MM.1S (cell line): Measurements from ENCODE around the gene ABCC1.

ENCODE experiments used
- DNase-seq: peaks from one replicate; pipeline ENCODE4 v3.0.0-alpha.2; 2015
- H2AFZ ChIP-seq: fragments of 300-600 bp; sonication (generic); 2 replicates; pipeline ENCODE4 v1.6.0; 2016; ENCODE audit warnings: antibody characterized with exemption, low read length
- H3F3A ChIP-seq: fragments of 300-600 bp; sonication (generic); 2 replicates; pipeline ENCODE4 v1.6.1; 2016; ENCODE audit warnings: mild to moderate bottlenecking, antibody characterized with exemption, low read length, moderate library complexity, mixed read lengths; ENCODE audit not compliant: insufficient read depth
- H3K27ac ChIP-seq: fragments of 300-600 bp; sonication (generic); 2 replicates; pipeline ENCODE4 v1.5.1; 2016; ENCODE audit warnings: mild to moderate bottlenecking, low read length
- H3K27me3 ChIP-seq: fragments of 300-600 bp; sonication (generic); replicated peaks from 2 replicates; pipeline ENCODE4 v1.6.0; 2016; ENCODE audit warnings: low read length; ENCODE audit not compliant: insufficient read depth
- H3K36me3 ChIP-seq: fragments of 300-600 bp; sonication (generic); replicated peaks from 2 replicates; pipeline ENCODE4 v1.6.1; 2016; ENCODE audit warnings: mild to moderate bottlenecking, low read length, mixed read lengths; ENCODE audit not compliant: insufficient read depth
- H3K4me1 ChIP-seq: fragments of 300-600 bp; sonication (generic); 2 replicates; pipeline ENCODE4 v1.6.1; 2016; ENCODE audit warnings: low read length, mixed read lengths
- H3K4me2 ChIP-seq: fragments of 300-600 bp; sonication (generic); 2 replicates; pipeline ENCODE4 v1.6.0; 2016; ENCODE audit warnings: low read depth, low read length
- H3K4me3 ChIP-seq: fragments of 300-600 bp; sonication (generic); 2 replicates; pipeline ENCODE4 v1.5.1; 2016; ENCODE audit warnings: low read length, mixed read lengths
- H3K79me2 ChIP-seq: fragments of 300-600 bp; sonication (generic); 2 replicates; pipeline ENCODE4 v1.6.1; 2016; ENCODE audit warnings: mixed run types, low read length, mixed read lengths
- H3K9ac ChIP-seq: fragments of 300-600 bp; sonication (generic); 2 replicates; pipeline ENCODE4 v1.6.1; 2016; ENCODE audit warnings: low read length, mixed read lengths
- H3K9me2 ChIP-seq: fragments of 300-600 bp; sonication (generic); replicated peaks from 2 replicates; pipeline ENCODE4 v1.6.1; 2016; ENCODE audit warnings: mild to moderate bottlenecking, low read length, mixed read lengths; ENCODE audit not compliant: insufficient read depth
- H3K9me3 ChIP-seq: fragments of 300-600 bp; sonication (generic); replicated peaks from 2 replicates; pipeline ENCODE4 v1.6.1; 2016; ENCODE audit warnings: mild to moderate bottlenecking, low read length, mixed read lengths; ENCODE audit not compliant: insufficient read depth
- H4K20me1 ChIP-seq: fragments of 300-600 bp; sonication (generic); 2 replicates; pipeline ENCODE4 v1.6.1; 2016; ENCODE audit warnings: mild to moderate bottlenecking, low read length, moderate library complexity, mixed read lengths; ENCODE audit not compliant: insufficient read depth
- CTCF ChIP-seq: fragments of 300-600 bp; sonication (generic); IDR thresholded peaks from 2 replicates; pipeline ENCODE4 v1.5.1; 2016; ENCODE audit warnings: antibody characterized with exemption, low read length, mixed read lengths
- EZH2 ChIP-seq: fragments of 300-600 bp; sonication (generic); optimal IDR thresholded peaks from 2 replicates; pipeline ENCODE3; 2017; ENCODE audit warnings: low read depth, mild to moderate bottlenecking, antibody characterized with exemption, low read length, mixed read lengths
- EZH2phosphoT487 ChIP-seq: fragments of 300-600 bp; sonication (generic); IDR thresholded peaks from 2 replicates; pipeline ENCODE4 v1.6.1; 2018; ENCODE audit warnings: antibody characterized with exemption, low read length

ABCC1 gene

DNA sequence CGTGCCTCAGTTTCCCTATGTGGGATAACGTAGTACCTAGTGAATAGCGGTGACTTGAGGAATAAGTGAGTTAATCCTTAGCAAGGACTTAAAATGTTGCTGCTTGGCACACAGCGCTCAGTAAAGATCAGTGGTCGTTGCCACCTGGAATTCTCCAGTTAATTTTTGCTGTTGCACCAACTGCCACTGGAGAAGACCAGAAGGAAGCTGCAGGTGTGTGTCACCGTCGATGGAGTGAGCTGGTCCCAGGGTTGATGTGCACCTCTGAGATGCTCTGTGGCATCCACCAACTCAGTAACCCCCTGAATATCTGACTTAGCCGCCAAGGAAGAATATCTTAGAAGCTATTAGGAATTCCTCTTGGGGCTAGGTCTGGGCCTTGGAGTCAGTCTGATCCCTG is 4.1 kb downstream of the ABCC1 start:
- Histone ChIP-seq H3K9ac (no peak overlapping the region), H3K36me3 (no peaks in the 10 kb centered on the region), H3K4me2 (no peak overlapping the region), H4K20me1 (no peaks in the 10 kb centered on the region), H3K4me3 (no peak overlapping the region), H3K4me1 (peaks cover 7% of the 10 kb centered on the region; the same call in 1 of the 2 replicates), H3K27ac (no peak overlapping the region), H3K79me2 (peaks cover 86% of the 10 kb centered on the region), H3K9me3 (no peaks in the 10 kb centered on the region), H3F3A (peaks cover 2% of the 10 kb centered on the region; the same call in 1 of the 2 replicates), H3K9me2 (no peaks in the 10 kb centered on the region), H3K27me3 (no peaks in the 10 kb centered on the region), H2AFZ (no peak overlapping the region)
- no peak for DNase-seq
- no peak for TF ChIP-seq CTCF
- no peak for TF ChIP-seq EZH2phosphoT487
- no peak for TF ChIP-seq EZH2

GRCh38 chr16:15953929-15954813 is 4.8 kb downstream of the ABCC1 start:
- no peak overlapping the region for H3K4me2 ChIP-seq
- no peaks in the 10 kb centered on the region for H4K20me1 ChIP-seq
- peaks cover 7% of the 10 kb centered on the region; the same call in 1 of the 2 replicates for H3K4me1 ChIP-seq
- TF ChIP-seq EZH2phosphoT487 (no peak), CTCF (no peak), EZH2 (no peak)
- H3K79me2 ChIP-seq, result peaks cover 93% of the 10 kb centered on the region
- H3F3A ChIP-seq, result no peaks in the 10 kb centered on the region; the same call in 1 of the 2 replicates
- no peak overlapping the region for H3K4me3 ChIP-seq
- H3K9me2 ChIP-seq, result no peaks in the 10 kb centered on the region
- H3K9ac ChIP-seq, result no peak overlapping the region
- no peak overlapping the region for H2AFZ ChIP-seq
- H3K9me3 ChIP-seq, result no peaks in the 10 kb centered on the region
- no peak overlapping the region for H3K27ac ChIP-seq
- H3K27me3 ChIP-seq, result no peaks in the 10 kb centered on the region
- DNase-seq, result no peak
- H3K36me3 ChIP-seq, result no peaks in the 10 kb centered on the region

- Histone ChIP-seq H3K27ac (no peak overlapping the region), H3F3A (no peaks in the 10 kb centered on the region), H3K79me2 (peaks cover 98% of the 10 kb centered on the region), H3K9me2 (no peaks in the 10 kb centered on the region), H3K4me2 (no peak overlapping the region), H2AFZ (no peak overlapping the region), H4K20me1 (no peaks in the 10 kb centered on the region), H3K4me3 (no peak overlapping the region), H3K36me3 (no peaks in the 10 kb centered on the region), H3K4me1 (peaks cover 7% of the 10 kb centered on the region; the same call in 1 of the 2 replicates), H3K9ac (no peak overlapping the region), H3K9me3 (no peaks in the 10 kb centered on the region), H3K27me3 (no peaks in the 10 kb centered on the region)
- TF ChIP-seq CTCF, result no peak
- no peak for TF ChIP-seq EZH2phosphoT487
- TF ChIP-seq EZH2, result no peak
- DNase-seq, result no peak
Measured at GRCh38 chr16:15954814-15955151, 5.4 kb downstream of the ABCC1 start.
